H9 (cell line): ENCODE data around the gene FBXW9. TPM values are rescaled to one million over a fixed set of nuclear protein-coding genes. Genes with fewer than 3 reads are reported as not detected.

Experiments used
- DNase-seq: peaks from one replicate; pipeline ENCODE4 v3.0.0-alpha.2; 2017
- H2AFZ ChIP-seq: one replicate; pipeline ENCODE4 v1.6.1; 2013; ENCODE audit warnings: mild to moderate bottlenecking, low read length, control low read depth, moderate library complexity
- H2AK5ac ChIP-seq: 2 replicates; pipeline ENCODE4 v1.6.1; 2013; ENCODE audit warnings: low read length, control low read depth, mixed read lengths; ENCODE audit not compliant: insufficient read length
- H2BK120ac ChIP-seq: one replicate; pipeline ENCODE4 v1.6.1; 2013; ENCODE audit warnings: low read depth, mild to moderate bottlenecking, low read length, control low read depth, inconsistent platforms; ENCODE audit not compliant: poor library complexity, severe bottlenecking
- H2BK12ac ChIP-seq: 2 replicates; pipeline ENCODE4 v1.6.1; 2013; ENCODE audit warnings: low read length, control low read depth, mixed read lengths, low read depth; ENCODE audit not compliant: insufficient read length
- H2BK15ac ChIP-seq: 2 replicates; pipeline ENCODE4 v1.6.1; 2013; ENCODE audit warnings: low read depth, low read length, control low read depth
- H2BK20ac ChIP-seq: one replicate; pipeline ENCODE4 v1.6.1; 2013; ENCODE audit warnings: low read depth, mild to moderate bottlenecking, low read length, control low read depth, inconsistent platforms; ENCODE audit not compliant: poor library complexity, severe bottlenecking
- H2BK5ac ChIP-seq: 2 replicates; pipeline ENCODE4 v1.6.1; 2013; ENCODE audit warnings: low read length, control low read depth, mixed read lengths; ENCODE audit not compliant: insufficient read length
- H3K14ac ChIP-seq: 2 replicates; pipeline ENCODE4 v1.6.1; 2013; ENCODE audit warnings: low read length, control low read depth; ENCODE audit not compliant: insufficient read depth
- H3K18ac ChIP-seq: 2 replicates; pipeline ENCODE4 v1.6.1; 2013; ENCODE audit warnings: low read depth, mild to moderate bottlenecking, mixed read lengths, low read length, control low read depth; ENCODE audit not compliant: insufficient read length
- H3K23ac ChIP-seq: 2 replicates; pipeline ENCODE4 v1.6.1; 2013; ENCODE audit warnings: low read length, control low read depth, mixed read lengths, low read depth; ENCODE audit not compliant: insufficient read length
- H3K23me2 ChIP-seq: 2 replicates; pipeline ENCODE4 v1.6.1; 2013; ENCODE audit warnings: low read depth, mild to moderate bottlenecking, mixed read lengths, low read length, control low read depth; ENCODE audit not compliant: insufficient read length, poor library complexity, severe bottlenecking
- H3K27ac ChIP-seq: 2 replicates; pipeline ENCODE4 v1.5.1; 2013; ENCODE audit warnings: low read length, control low read depth, mixed read lengths, low read depth; ENCODE audit not compliant: insufficient read length
- H3K27me3 ChIP-seq: 2 replicates; pipeline ENCODE4 v1.6.1; 2013; ENCODE audit warnings: low read length, control low read depth, inconsistent platforms; ENCODE audit not compliant: insufficient read depth
- H3K4ac ChIP-seq: 2 replicates; pipeline ENCODE4 v1.6.1; 2013; ENCODE audit warnings: low read depth, mild to moderate bottlenecking, control low read depth, inconsistent platforms, low read length, moderate library complexity
- H3K4me1 ChIP-seq: 2 replicates; pipeline ENCODE4 v1.6.1; 2013; ENCODE audit warnings: low read length, control low read depth, inconsistent platforms; ENCODE audit not compliant: insufficient read depth
- H3K4me2 ChIP-seq: 2 replicates; pipeline ENCODE4 v1.6.1; 2013; ENCODE audit warnings: low read length, control low read depth, mixed read lengths; ENCODE audit not compliant: insufficient read length, insufficient read depth
- H3K56ac ChIP-seq: 2 replicates; pipeline ENCODE4 v1.6.1; 2013; ENCODE audit warnings: low read depth, mild to moderate bottlenecking, mixed read lengths, low read length, control low read depth; ENCODE audit not compliant: insufficient read length
- H3K79me1 ChIP-seq: 2 replicates; pipeline ENCODE4 v1.6.1; 2013; ENCODE audit warnings: low read depth, mild to moderate bottlenecking, moderate library complexity, low read length, control low read depth, inconsistent platforms; ENCODE audit not compliant: insufficient read depth, poor library complexity, severe bottlenecking
- H3K79me2 ChIP-seq: 2 replicates; pipeline ENCODE4 v1.6.1; 2013; ENCODE audit warnings: low read length, control low read depth, inconsistent platforms; ENCODE audit not compliant: insufficient read depth
- H3K9ac ChIP-seq: 2 replicates; pipeline ENCODE4 v1.6.1; 2013; ENCODE audit warnings: low read length, control low read depth, mixed read lengths; ENCODE audit not compliant: insufficient read length; ENCODE audit errors: extremely low read depth
- H3K9me3 ChIP-seq: one replicate; pipeline ENCODE4 v1.6.1; 2013; ENCODE audit warnings: low read depth, low read length, inconsistent platforms; ENCODE audit not compliant: control insufficient read depth
- H3T11ph ChIP-seq: one replicate; pipeline ENCODE4 v1.6.1; 2013; ENCODE audit warnings: mild to moderate bottlenecking, low read length, control low read depth, inconsistent platforms
- H4K20me1 ChIP-seq: one replicate; pipeline ENCODE4 v1.6.1; 2013; ENCODE audit not compliant: control insufficient read depth, insufficient read length, insufficient read depth
- H4K5ac ChIP-seq: 2 replicates; pipeline ENCODE4 v1.6.1; 2013; ENCODE audit warnings: low read depth, mild to moderate bottlenecking, mixed read lengths, low read length, control low read depth; ENCODE audit not compliant: insufficient read length
- H4K8ac ChIP-seq: replicated peaks from 2 replicates; pipeline ENCODE4 v1.6.1; 2013; ENCODE audit warnings: low read length, control low read depth, mixed read lengths, low read depth; ENCODE audit not compliant: insufficient read length
- H4K91ac ChIP-seq: 2 replicates; pipeline ENCODE4 v1.6.1; 2013; ENCODE audit warnings: low read depth, mild to moderate bottlenecking, moderate library complexity, mixed read lengths, low read length, control low read depth; ENCODE audit not compliant: insufficient read length
- H3K27ac Mint-ChIP-seq, 3 experiments: 2 replicates in 2 of 3; 3 replicates in 1 of 3; pipeline ENCODE4 v1.8.0; 2020 to 2021; ENCODE audit warnings: mixed read lengths in 3 of 3, mild to moderate bottlenecking in 1 of 3, moderate library complexity in 1 of 3
- H3K27me3 Mint-ChIP-seq: 2 replicates; pipeline ENCODE4 v1.8.0; 2021; ENCODE audit warnings: low read depth, mild to moderate bottlenecking, moderate library complexity, mixed read lengths
- H3K36me3 Mint-ChIP-seq, 3 experiments: 2 replicates in 2 of 3; 3 replicates in 1 of 3; pipeline ENCODE4 v1.8.0; 2020 to 2021; ENCODE audit warnings: low read depth in 3 of 3, mixed read lengths in 3 of 3; ENCODE audit not compliant: insufficient read depth in 1 of 3
- H3K4me1 Mint-ChIP-seq, 2 experiments: 2 replicates each; pipeline ENCODE4 v1.8.0; 2020; ENCODE audit warnings: mixed read lengths in 2 of 2
- H3K4me3 Mint-ChIP-seq, 2 experiments: 2 replicates in 1 of 2; 3 replicates in 1 of 2; pipeline ENCODE4 v1.8.0; 2020 to 2021; ENCODE audit warnings: mild to moderate bottlenecking in 2 of 2, mixed read lengths in 2 of 2, moderate library complexity in 1 of 2
- H3K9me3 Mint-ChIP-seq, 2 experiments: 2 replicates in 1 of 2; 3 replicates in 1 of 2; pipeline ENCODE4 v1.8.0; 2020; ENCODE audit warnings: mild to moderate bottlenecking in 2 of 2, mixed read lengths in 2 of 2, moderate library complexity in 1 of 2
- CTCF ChIP-seq: fragments of 200-600 bp; sonication (generic); conservative IDR thresholded peaks from 3 replicates; pipeline ENCODE4 v1.8.0; 2021; ENCODE audit warnings: antibody characterized with exemption, mild to moderate bottlenecking
- WGBS: extraction: QIAGEN DNeasy Blood & Tissue Kit; methylation state at CpG from one replicate; pipeline ENCODE4 v1.1.7; 2013; ENCODE audit warnings: missing lambda C conversion rate, low lambda C conversion rate, mixed read lengths; ENCODE audit not compliant: insufficient read length; ENCODE audit errors: extremely low coverage; 5-methylcytosine and 5-hydroxymethylcytosine counted together
- total RNA-seq: library from RNA; stranded (reverse); gene quantifications from 2 replicates; pipeline ENCODE4 v1.2.1, GENCODE V29; 2021

Gene FBXW9
- total RNA-seq, 1 experiment from 2014 or later: 11.7 TPM

DNA sequence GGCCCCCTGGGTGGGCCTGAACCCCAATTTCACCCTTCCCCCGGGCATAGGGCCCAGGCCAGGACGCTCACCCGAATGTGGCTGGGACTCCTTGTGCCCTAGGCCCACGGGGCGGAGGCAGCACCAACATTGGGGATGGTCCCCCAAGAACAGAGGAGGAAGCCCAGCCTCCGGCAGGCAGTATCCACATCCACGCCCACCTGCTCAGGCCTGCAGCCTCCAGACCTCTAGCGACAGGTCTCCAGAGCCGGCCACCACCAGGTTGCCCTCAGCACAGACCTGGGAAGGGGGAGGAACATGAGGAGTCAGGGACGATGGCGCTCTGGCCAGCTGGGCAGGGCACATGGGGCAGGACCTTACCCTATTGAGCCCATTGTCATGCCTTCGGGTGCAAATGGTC lies 7.4 kb downstream of the FBXW9 start:
- Histone ChIP-seq H3K79me1 (no peaks in the 10 kb centered on the region), H2BK12ac (no peak overlapping the region), H3K27ac (no peak overlapping the region), H3K4me2 (no peak overlapping the region), H4K20me1 (no peaks in the 10 kb centered on the region), H3K9ac (no peak overlapping the region), H2BK5ac (no peak overlapping the region), H4K5ac (no peak overlapping the region), H3K4me1 (no peaks in the 10 kb centered on the region), H4K91ac (no peak overlapping the region), H3T11ph (no peak overlapping the region), H2AFZ (no peak overlapping the region), H3K23ac (no peak overlapping the region), H3K27me3 (no peaks in the 10 kb centered on the region), H2BK120ac (no peak overlapping the region), H3K9me3 (no peaks in the 10 kb centered on the region), H3K4ac (no peak overlapping the region), H3K18ac (no peak overlapping the region), H4K8ac (no peak overlapping the region), H3K14ac (no peak overlapping the region), H2AK5ac (no peak overlapping the region), H2BK15ac (no peak overlapping the region), H3K56ac (no peak overlapping the region), H3K23me2 (no peaks in the 10 kb centered on the region), H3K79me2 (no peaks in the 10 kb centered on the region), H2BK20ac (no peak overlapping the region)
- Mint-ChIP-seq H3K27ac (no peak overlapping the region), H3K36me3 (no peaks in the 10 kb centered on the region; a peak in 1 of 7 replicates), H3K4me1 (no peaks in the 10 kb centered on the region), H3K9me3 (no peaks in the 10 kb centered on the region), H3K27me3 (no peaks in the 10 kb centered on the region; the same call in 1 of the 2 replicates), H3K4me3 (no peak overlapping the region)
- DNase-seq: no peak
- TF ChIP-seq CTCF: no peak
- WGBS: no CpG with 5 or more reads among the region's 12 CpGs
